Measurements from ENCODE around the gene H2BK1.
A peak's percentile ranks its signal among the peaks of the same experiment; 100 is the strongest.

Gene H2BK1

DNA sequence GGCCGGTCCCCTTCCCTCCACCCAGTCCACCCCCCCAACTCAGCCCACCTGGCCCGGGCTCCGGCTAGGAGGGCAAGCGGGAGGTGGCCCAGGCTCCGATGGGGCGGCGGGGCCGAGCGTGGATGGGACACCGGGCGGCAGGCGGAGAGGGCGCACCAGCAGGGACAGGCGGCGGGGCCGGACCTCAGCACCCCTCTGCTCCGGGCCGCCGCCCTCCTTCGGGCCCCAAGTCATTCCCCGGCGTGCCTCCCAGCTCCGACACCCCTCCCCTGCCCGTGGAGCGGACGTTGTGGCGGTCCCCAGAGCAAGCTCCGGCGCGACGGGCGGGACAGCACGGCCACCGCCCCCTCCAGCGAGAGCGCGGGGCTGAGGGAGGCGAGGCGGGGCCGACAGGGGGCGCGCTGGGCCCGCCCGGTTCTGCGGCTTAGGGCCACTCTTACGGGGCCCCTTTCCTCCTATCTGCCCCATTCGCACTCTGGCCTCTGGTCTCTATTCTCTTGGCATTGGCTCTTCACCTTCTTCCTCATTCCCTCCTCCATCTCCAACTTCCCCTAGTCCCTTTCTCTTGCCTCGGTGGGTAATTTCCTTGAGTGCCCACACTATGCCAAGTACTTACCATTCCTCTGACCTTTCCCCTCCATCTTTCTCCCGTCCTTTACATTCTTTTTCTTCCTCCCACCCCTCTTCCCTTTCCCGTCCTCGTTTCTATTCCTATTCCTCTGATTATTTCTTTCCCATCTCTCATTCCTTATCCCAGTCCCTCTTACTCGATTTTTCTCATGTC is 42.1 kb downstream of the H2BK1 start:
- no peak for DNase-seq (ENCODE audit: extremely low read depth, low read depth)

DNA sequence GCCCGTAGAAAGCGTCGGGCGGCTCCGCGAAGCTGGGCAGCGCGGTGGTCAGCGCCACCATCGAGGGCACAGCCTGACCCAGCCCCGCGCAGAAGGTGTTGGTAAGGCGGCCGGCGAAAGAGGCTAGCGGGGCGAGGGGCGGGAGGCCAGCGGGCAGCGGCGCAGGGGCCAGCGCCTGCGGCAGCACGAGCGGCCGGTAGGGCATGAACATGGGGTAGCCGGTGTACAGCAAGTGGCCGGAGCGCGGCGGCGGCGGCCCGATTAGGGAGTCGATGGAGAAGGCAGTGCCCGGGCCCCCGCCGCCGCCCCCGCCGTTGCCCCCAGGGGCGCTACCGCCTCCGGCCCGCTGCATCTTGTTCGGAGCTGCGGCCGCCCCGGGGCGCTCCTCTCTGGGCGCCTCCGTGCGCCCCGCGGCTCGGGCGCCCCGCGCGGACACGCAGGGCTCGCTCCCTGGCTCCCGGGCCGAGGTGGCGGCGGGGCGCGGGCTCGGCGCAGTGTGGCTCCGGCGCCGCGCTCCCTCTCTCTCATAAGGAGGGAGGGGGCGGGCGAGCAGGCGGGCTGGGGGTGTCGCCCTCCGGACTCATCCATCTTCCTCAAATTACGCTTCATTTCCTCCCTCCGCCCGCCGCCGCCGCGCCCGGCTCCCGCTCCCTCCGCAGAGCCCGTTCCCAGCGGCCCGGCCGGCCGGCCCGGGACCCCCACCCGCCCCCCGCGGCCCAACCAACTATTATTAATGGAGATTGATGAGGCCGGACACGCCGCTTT is 42.9 kb downstream of the H2BK1 start, which contains the start of gene GBX1:
TSS of gene GBX1 (minus strand) at position 498 of the 765 bp plus-strand sequence. CDS start at position 352, 146 bp downstream.
- no peak for DNase-seq (ENCODE audit: extremely low read depth, low read depth)
- TF ChIP-seq CTCF (IDR thresholded peaks at IDR 0.05; ENCODE audit: low read depth, low read length): no peak

More for the DNA sequence above, 42.1 kb downstream of the H2BK1 start:
- TF ChIP-seq CTCF (IDR thresholded peaks at IDR 0.05; ENCODE audit: low read depth, low read length): peak; percentile 28

DNA sequence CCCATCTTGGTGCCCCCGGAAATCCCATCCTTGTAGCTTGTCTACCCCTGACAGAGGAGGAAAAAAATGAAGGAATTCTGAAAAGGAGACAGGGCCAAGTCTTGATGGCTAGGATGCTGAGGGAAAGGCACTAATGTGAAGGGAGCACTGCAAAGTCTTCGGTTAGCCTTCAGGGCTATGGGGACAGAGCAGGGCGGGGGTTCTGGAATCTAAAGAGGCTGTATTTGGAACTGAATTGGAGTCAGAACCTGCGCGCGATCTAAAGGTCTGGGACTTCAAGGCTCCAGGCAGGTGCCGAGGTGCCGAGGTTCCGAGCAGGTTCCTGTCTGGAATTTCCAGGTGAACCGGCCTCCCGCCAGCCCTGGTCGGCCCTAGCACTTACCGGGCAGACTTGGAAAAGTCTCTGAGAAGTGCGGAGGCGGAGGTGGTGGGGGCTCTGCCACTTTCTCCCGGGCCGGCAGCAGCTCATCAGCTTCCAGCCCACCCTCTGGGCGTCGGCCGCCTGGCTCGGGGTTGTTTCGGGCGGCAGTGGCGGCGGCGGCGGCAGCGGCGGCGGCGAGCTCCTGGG is 43.6 kb downstream of the H2BK1 start:
- no peak for DNase-seq (ENCODE audit: extremely low read depth, low read depth)
- TF ChIP-seq CTCF (IDR thresholded peaks at IDR 0.05; ENCODE audit: low read depth, low read length): no peak

GRCh38 chr7:151161757-151162156 is 48.5 kb downstream of the H2BK1 start:
- no peak for TF ChIP-seq CTCF (IDR thresholded peaks at IDR 0.05; ENCODE audit: low read depth, low read length)
- no peak for DNase-seq (ENCODE audit: extremely low read depth, low read depth)
